ENCODE results near the gene GNRHR.

Gene GNRHR

DNA sequence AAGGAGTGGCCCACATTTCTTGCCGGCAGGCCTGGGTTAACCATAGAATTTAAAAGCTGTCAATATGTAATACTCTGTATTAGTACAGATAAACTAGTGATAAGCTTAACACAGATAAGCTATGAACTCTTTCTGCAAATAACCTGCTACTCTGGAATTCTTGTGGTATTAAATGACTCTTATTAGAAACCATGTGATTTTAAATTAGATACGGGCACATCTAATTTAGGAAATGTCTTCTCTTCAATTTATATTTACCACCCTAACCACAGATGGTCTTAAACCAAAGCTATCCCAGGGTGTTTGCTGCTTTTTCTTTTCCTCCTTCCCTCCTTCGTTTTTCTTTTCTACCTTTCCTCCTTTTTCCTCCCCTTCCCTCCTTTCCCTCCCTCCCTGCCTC is 4.9 kb downstream of the GNRHR start:
- Histone ChIP-seq H3K23ac (ENCODE audit: low read depth, low read length, poor library complexity) (no peak overlapping the region), H2BK120ac (ENCODE audit: low read depth, low read length) (no peak overlapping the region), H4K91ac (ENCODE audit: low read depth, low read length, poor library complexity) (no peak overlapping the region), H3K4me3 (ENCODE audit: low read length in 2 of 2) (no peak overlapping the region), H3K27ac (replicated peaks; ENCODE audit: low read length) (no peak overlapping the region), H3K14ac (ENCODE audit: low read length) (no peak overlapping the region), H2BK5ac (ENCODE audit: low read length) (no peak overlapping the region), H2BK15ac (ENCODE audit: low read length) (no peak overlapping the region), H2AK5ac (ENCODE audit: low read depth, low read length) (no peak overlapping the region), H3K4me1 (ENCODE audit: control insufficient read depth in 2 of 2, insufficient read depth in 1 of 2, low read depth in 1 of 2, low read length in 2 of 2) (peaks cover 4 to 13% of the 10 kb centered on the region in 2 donors), H4K8ac (ENCODE audit: low read depth, low read length) (no peak overlapping the region), H2BK12ac (ENCODE audit: low read length) (no peak overlapping the region), H3K9ac (ENCODE audit: low read depth, low read length, poor library complexity) (no peak overlapping the region), H3K4me2 (ENCODE audit: insufficient read depth, low read length, poor library complexity, severe bottlenecking) (no peak overlapping the region), H3K9me3 (replicated peaks in 1 of 2; ENCODE audit: control insufficient read depth in 2 of 2, insufficient read depth in 1 of 2, low read depth in 1 of 2, low read length in 2 of 2) (no peaks in the 10 kb centered on the region), H3K18ac (ENCODE audit: low read length) (no peak overlapping the region), H3K36me3 (replicated peaks in 1 of 2; ENCODE audit: control insufficient read depth in 2 of 2, insufficient read depth in 2 of 2, low read length in 2 of 2) (no peaks in the 10 kb centered on the region), H3K4ac (ENCODE audit: low read length) (no peak overlapping the region), H2AFZ (ENCODE audit: low read length) (no peak overlapping the region), H3K79me1 (ENCODE audit: low read depth, low read length) (no peaks in the 10 kb centered on the region), H3K27me3 (ENCODE audit: control insufficient read depth in 3 of 3, insufficient read depth in 3 of 3, low read depth in 1 of 3, low read length in 3 of 3) (no peaks in the 10 kb centered on the region)
- no CpG with 5 or more reads among the region's 3 CpGs for WGBS, 2 donors (ENCODE audit: extremely low coverage in 2 of 2, insufficient read length in 2 of 2, insufficient replicate concordance in 1 of 2)
- DNase-seq (ENCODE audit: low spot score), result no peak

DNA sequence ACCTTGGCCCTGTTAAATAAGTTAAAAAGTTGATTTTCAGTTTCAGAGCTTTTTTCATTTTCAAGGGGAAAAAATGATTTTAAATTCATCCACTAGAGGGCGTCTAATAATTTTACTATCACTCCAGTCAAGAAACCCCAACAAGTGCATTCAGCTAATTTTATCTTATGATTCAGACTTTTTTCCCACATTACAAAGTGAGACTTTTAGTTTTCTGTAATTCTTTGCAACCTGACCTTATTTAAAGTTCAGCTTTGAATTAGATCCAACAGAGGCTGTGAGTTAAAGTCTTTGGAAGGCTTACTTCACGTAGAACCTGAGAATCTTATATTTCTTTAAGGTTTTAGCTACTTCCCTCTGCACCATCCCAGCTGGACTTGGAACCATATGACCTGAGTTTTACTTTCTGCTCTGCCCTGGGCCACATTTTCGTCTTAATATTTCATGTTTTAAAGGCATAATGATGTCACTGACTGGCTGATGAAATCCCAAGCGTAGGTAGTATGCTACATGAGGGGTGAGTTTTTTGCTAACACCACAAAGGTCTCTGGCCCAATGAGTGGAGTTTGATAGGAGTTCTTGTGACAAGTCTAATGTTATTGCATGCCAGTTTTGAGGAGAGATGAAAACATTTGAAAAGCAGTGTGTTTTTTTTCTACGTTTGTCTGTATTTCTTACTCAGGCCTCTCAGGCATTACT is 7.2 kb downstream of the GNRHR start:
- Histone ChIP-seq H2AK5ac (ENCODE audit: low read depth, low read length) (no peak overlapping the region), H4K8ac (ENCODE audit: low read depth, low read length) (no peak overlapping the region), H2AFZ (ENCODE audit: low read length) (peak overlapping the region; percentile 65), H3K18ac (ENCODE audit: low read length) (no peak overlapping the region), H2BK5ac (ENCODE audit: low read length) (no peak overlapping the region), H3K14ac (ENCODE audit: low read length) (no peak overlapping the region), H2BK120ac (ENCODE audit: low read depth, low read length) (no peak overlapping the region), H3K79me1 (ENCODE audit: low read depth, low read length) (no peaks in the 10 kb centered on the region), H3K4ac (ENCODE audit: low read length) (no peak overlapping the region), H3K23ac (ENCODE audit: low read depth, low read length, poor library complexity) (no peak overlapping the region), H3K9ac (ENCODE audit: low read depth, low read length, poor library complexity) (no peak overlapping the region), H2BK15ac (ENCODE audit: low read length) (no peak overlapping the region), H3K9me3 (replicated peaks in 1 of 2; ENCODE audit: control insufficient read depth in 2 of 2, insufficient read depth in 1 of 2, low read depth in 1 of 2, low read length in 2 of 2) (no peaks in the 10 kb centered on the region), H3K4me2 (ENCODE audit: insufficient read depth, low read length, poor library complexity, severe bottlenecking) (no peak overlapping the region), H3K4me3 (ENCODE audit: low read length in 2 of 2) (no peak overlapping the region), H4K91ac (ENCODE audit: low read depth, low read length, poor library complexity) (no peak overlapping the region), H3K4me1 (ENCODE audit: control insufficient read depth in 2 of 2, insufficient read depth in 1 of 2, low read depth in 1 of 2, low read length in 2 of 2) (peaks cover 0 to 7% of the 10 kb centered on the region in 2 donors), H3K36me3 (replicated peaks in 1 of 2; ENCODE audit: control insufficient read depth in 2 of 2, insufficient read depth in 2 of 2, low read length in 2 of 2) (no peaks in the 10 kb centered on the region), H3K27me3 (ENCODE audit: control insufficient read depth in 3 of 3, insufficient read depth in 3 of 3, low read depth in 1 of 3, low read length in 3 of 3) (no peaks in the 10 kb centered on the region), H2BK12ac (ENCODE audit: low read length) (no peak overlapping the region), H3K27ac (replicated peaks; ENCODE audit: low read length) (no peak overlapping the region)
- peak; percentile 33 for DNase-seq (ENCODE audit: low spot score)
- no CpG with 5 or more reads among the region's 5 CpGs for WGBS, 2 donors (ENCODE audit: extremely low coverage in 2 of 2, insufficient read length in 2 of 2, insufficient replicate concordance in 1 of 2)

DNA sequence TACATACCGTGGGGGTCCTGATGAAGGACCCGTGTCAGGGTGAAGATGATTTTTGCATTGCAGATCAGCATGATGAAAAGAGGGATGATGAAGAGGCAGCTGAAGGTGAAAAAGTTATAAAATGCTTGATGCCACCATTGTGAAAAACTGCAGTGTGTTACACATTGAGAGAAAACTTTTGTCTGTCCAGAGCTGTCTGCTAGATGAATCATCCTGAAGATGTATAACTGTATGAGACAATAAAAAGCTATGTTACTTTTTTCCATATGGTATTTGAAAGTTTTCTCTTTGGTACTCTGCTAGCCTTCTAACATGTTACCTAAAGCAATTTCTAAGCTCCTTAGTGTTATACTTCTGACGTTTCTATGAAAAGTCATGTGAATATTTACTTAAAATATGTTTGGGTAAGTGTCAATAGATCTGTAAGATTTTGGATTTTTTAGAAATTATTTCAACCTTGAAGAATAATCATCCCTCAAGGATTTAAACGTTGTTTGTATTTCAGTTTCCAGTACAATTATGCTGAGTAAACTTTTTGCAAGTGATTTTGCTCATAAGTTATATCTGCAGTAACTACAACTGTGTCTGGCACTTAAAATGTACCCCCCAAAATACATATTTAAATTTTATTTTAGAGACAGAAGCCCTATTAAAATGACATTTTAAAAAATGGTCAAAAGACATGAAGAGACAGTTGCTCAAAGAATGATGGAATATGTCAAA is 9.5 kb downstream of the GNRHR start:
- H3K79me1 ChIP-seq (ENCODE audit: low read depth, low read length), result no peaks in the 10 kb centered on the region

DNA sequence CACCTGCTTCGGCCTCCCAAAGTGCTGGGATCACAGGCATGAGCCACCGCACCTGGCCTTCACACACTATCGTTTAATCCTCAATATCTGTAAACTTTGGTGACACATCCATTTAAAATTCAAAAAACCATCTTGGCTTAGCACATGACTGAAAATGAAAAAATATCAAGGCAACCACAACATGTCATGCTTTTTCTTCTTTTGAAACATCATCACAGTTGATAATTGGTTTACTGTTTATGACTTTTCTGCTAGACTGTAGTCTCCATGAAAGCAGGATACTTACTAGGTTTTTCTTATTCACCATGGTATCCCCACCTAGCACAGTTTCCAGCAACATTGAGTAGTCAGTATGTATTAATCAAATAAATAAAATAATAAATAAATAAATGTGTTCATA is 11.0 kb downstream of the GNRHR start:
- no peak overlapping the region for H3K4me3 ChIP-seq (ENCODE audit: low read length in 2 of 2)
- no peak overlapping the region for H3K4ac ChIP-seq (ENCODE audit: low read length)
- H3K14ac ChIP-seq (ENCODE audit: low read length), result no peak overlapping the region
- H4K8ac ChIP-seq (ENCODE audit: low read depth, low read length), result no peak overlapping the region
- H2AFZ ChIP-seq (ENCODE audit: low read length), result no peak overlapping the region
- DNase-seq (ENCODE audit: low spot score), result no peak
- H3K9ac ChIP-seq (ENCODE audit: low read depth, low read length, poor library complexity), result no peak overlapping the region
- H3K4me1 ChIP-seq (ENCODE audit: control insufficient read depth in 2 of 2, insufficient read depth in 1 of 2, low read depth in 1 of 2, low read length in 2 of 2), result no peaks in the 10 kb centered on the region
- H3K9me3 ChIP-seq (replicated peaks in 1 of 2; ENCODE audit: control insufficient read depth in 2 of 2, insufficient read depth in 1 of 2, low read depth in 1 of 2, low read length in 2 of 2), result no peaks in the 10 kb centered on the region
- no peaks in the 10 kb centered on the region for H3K36me3 ChIP-seq (replicated peaks in 1 of 2; ENCODE audit: control insufficient read depth in 2 of 2, insufficient read depth in 2 of 2, low read length in 2 of 2)
- no peak overlapping the region for H3K27ac ChIP-seq (replicated peaks; ENCODE audit: low read length)
- no peak overlapping the region for H2AK5ac ChIP-seq (ENCODE audit: low read depth, low read length)
- no peaks in the 10 kb centered on the region for H3K27me3 ChIP-seq (ENCODE audit: control insufficient read depth in 3 of 3, insufficient read depth in 3 of 3, low read depth in 1 of 3, low read length in 3 of 3)
- H2BK15ac ChIP-seq (ENCODE audit: low read length), result no peak overlapping the region
- no CpG with 5 or more reads among the region's 3 CpGs for WGBS, 2 donors (ENCODE audit: extremely low coverage in 2 of 2, insufficient read length in 2 of 2, insufficient replicate concordance in 1 of 2)
- no peak overlapping the region for H2BK120ac ChIP-seq (ENCODE audit: low read depth, low read length)
- no peak overlapping the region for H3K18ac ChIP-seq (ENCODE audit: low read length)
- H4K91ac ChIP-seq (ENCODE audit: low read depth, low read length, poor library complexity), result no peak overlapping the region
- no peak overlapping the region for H2BK12ac ChIP-seq (ENCODE audit: low read length)
- no peaks in the 10 kb centered on the region for H3K79me1 ChIP-seq (ENCODE audit: low read depth, low read length)
- H3K23ac ChIP-seq (ENCODE audit: low read depth, low read length, poor library complexity), result no peak overlapping the region
- H2BK5ac ChIP-seq (ENCODE audit: low read length), result no peak overlapping the region
- no peak overlapping the region for H3K4me2 ChIP-seq (ENCODE audit: insufficient read depth, low read length, poor library complexity, severe bottlenecking)

More for the DNA sequence above, 9.5 kb downstream of the GNRHR start:
- no peak overlapping the region for H2BK12ac ChIP-seq (ENCODE audit: low read length)
- H4K8ac ChIP-seq (ENCODE audit: low read depth, low read length), result no peak overlapping the region
- H3K4me1 ChIP-seq (ENCODE audit: control insufficient read depth in 2 of 2, insufficient read depth in 1 of 2, low read depth in 1 of 2, low read length in 2 of 2), result no peaks in the 10 kb centered on the region
- H3K9ac ChIP-seq (ENCODE audit: low read depth, low read length, poor library complexity), result no peak overlapping the region
- H3K27me3 ChIP-seq (ENCODE audit: control insufficient read depth in 3 of 3, insufficient read depth in 3 of 3, low read depth in 1 of 3, low read length in 3 of 3), result no peaks in the 10 kb centered on the region
- no peak overlapping the region for H3K18ac ChIP-seq (ENCODE audit: low read length)
- no peak overlapping the region for H3K4me3 ChIP-seq (ENCODE audit: low read length in 2 of 2)
- no CpG with 5 or more reads among the region's 4 CpGs for WGBS, 2 donors (ENCODE audit: extremely low coverage in 2 of 2, insufficient read length in 2 of 2, insufficient replicate concordance in 1 of 2)
- H3K4me2 ChIP-seq (ENCODE audit: insufficient read depth, low read length, poor library complexity, severe bottlenecking), result no peak overlapping the region
- H4K91ac ChIP-seq (ENCODE audit: low read depth, low read length, poor library complexity), result no peak overlapping the region
- no peak overlapping the region for H2BK120ac ChIP-seq (ENCODE audit: low read depth, low read length)
- H2BK15ac ChIP-seq (ENCODE audit: low read length), result no peak overlapping the region
- H3K36me3 ChIP-seq (replicated peaks in 1 of 2; ENCODE audit: control insufficient read depth in 2 of 2, insufficient read depth in 2 of 2, low read length in 2 of 2), result no peaks in the 10 kb centered on the region
- H3K9me3 ChIP-seq (replicated peaks in 1 of 2; ENCODE audit: control insufficient read depth in 2 of 2, insufficient read depth in 1 of 2, low read depth in 1 of 2, low read length in 2 of 2), result no peaks in the 10 kb centered on the region
- H2AK5ac ChIP-seq (ENCODE audit: low read depth, low read length), result no peak overlapping the region
- H2BK5ac ChIP-seq (ENCODE audit: low read length), result no peak overlapping the region
- H3K14ac ChIP-seq (ENCODE audit: low read length), result no peak overlapping the region
- DNase-seq (ENCODE audit: low spot score), result no peak
- no peak overlapping the region for H2AFZ ChIP-seq (ENCODE audit: low read length)
- no peak overlapping the region for H3K23ac ChIP-seq (ENCODE audit: low read depth, low read length, poor library complexity)
- H3K27ac ChIP-seq (replicated peaks; ENCODE audit: low read length), result no peak overlapping the region
- no peak overlapping the region for H3K4ac ChIP-seq (ENCODE audit: low read length)
